WTC11 (cell line): Measurements from ENCODE around the gene RGS17. TPM values are rescaled to one million over a fixed set of nuclear protein-coding genes. Genes with fewer than 3 reads are reported as not detected.

ENCODE experiments used
- ATAC-seq: fragments of 200-7000 bp; cut with Tn5 transposase; 2 replicates; pipeline ENCODE4 v1.10.0; 2021; ENCODE audit warnings: mild to moderate bottlenecking, moderate library complexity
- CTCF ChIA-PET: fragments of 300-600 bp; sonication (Branson Sonifier 250); formaldehyde crosslinking; loops from one replicate; lab custom pipeline; 2021; ENCODE audit warnings: antibody characterized with exemption; lab: Charles Lee
- POLR2A ChIA-PET: fragments of 350-600 bp; sonication (Branson Sonifier 250); formaldehyde crosslinking; loops from one replicate; lab custom pipeline; 2021; ENCODE audit warnings: antibody characterized with exemption; lab: Charles Lee
- DNase-seq: peaks from one replicate; pipeline ENCODE4 v3.0.0; 2021; ENCODE audit warnings: low spot score
- H3K27ac Mint-ChIP-seq: 2 replicates; pipeline ENCODE4 v1.8.0; 2021; ENCODE audit warnings: mixed read lengths
- H3K27me3 Mint-ChIP-seq: 2 replicates; pipeline ENCODE4 v1.8.0; 2021; ENCODE audit warnings: low read depth, mild to moderate bottlenecking, moderate library complexity, mixed read lengths
- H3K36me3 Mint-ChIP-seq: 2 replicates; pipeline ENCODE4 v1.8.0; 2021; ENCODE audit warnings: mixed read lengths
- H3K4me1 Mint-ChIP-seq: 2 replicates; pipeline ENCODE4 v1.8.0; 2022; ENCODE audit warnings: mixed read lengths
- H3K4me3 Mint-ChIP-seq: 2 replicates; pipeline ENCODE4 v1.8.0; 2021; ENCODE audit warnings: mild to moderate bottlenecking, moderate library complexity, mixed read lengths
- H3K9me3 Mint-ChIP-seq: 2 replicates; pipeline ENCODE4 v1.8.0; 2021; ENCODE audit warnings: mixed read lengths
- AFF4 ChIP-seq: sonication (generic); formaldehyde crosslinking; IDR thresholded peaks from 2 replicates; pipeline ENCODE4 v1.8.1; 2023; ENCODE audit warnings: mild to moderate bottlenecking, missing genetic modification reagents, borderline replicate concordance
- ARID4B ChIP-seq: sonication (generic); formaldehyde crosslinking; IDR thresholded peaks from 2 replicates; pipeline ENCODE4 v1.8.0; 2023; ENCODE audit warnings: missing genetic modification reagents, mild to moderate bottlenecking, borderline replicate concordance
- CREM ChIP-seq: sonication (generic); formaldehyde crosslinking; IDR thresholded peaks from 2 replicates; pipeline ENCODE4 v1.8.1; 2022; ENCODE audit warnings: mild to moderate bottlenecking, missing genetic modification reagents, moderate library complexity
- E2F4 ChIP-seq: sonication (generic); formaldehyde crosslinking; IDR thresholded peaks from 2 replicates; pipeline ENCODE4 v1.8.1; 2022; ENCODE audit warnings: low read depth, mild to moderate bottlenecking, moderate library complexity, missing genetic modification reagents, borderline replicate concordance
- FOXJ3 ChIP-seq: sonication (generic); formaldehyde crosslinking; IDR thresholded peaks from 2 replicates; pipeline ENCODE4 v1.9.0; 2021; ENCODE audit warnings: missing genetic modification reagents, mild to moderate bottlenecking, borderline replicate concordance
- IRF2 ChIP-seq: sonication (generic); formaldehyde crosslinking; IDR thresholded peaks from 2 replicates; pipeline ENCODE4 v1.8.0; 2022; ENCODE audit warnings: low read depth, missing genetic modification reagents, borderline replicate concordance
- PRDM15 ChIP-seq: sonication (generic); formaldehyde crosslinking; IDR thresholded peaks from 2 replicates; pipeline ENCODE4 v1.8.0; 2022; ENCODE audit warnings: missing genetic modification reagents
- SMAD4 ChIP-seq: sonication (generic); formaldehyde crosslinking; IDR thresholded peaks from 2 replicates; pipeline ENCODE4 v1.8.0; 2022; ENCODE audit warnings: mild to moderate bottlenecking, missing genetic modification reagents
- SP1 ChIP-seq: sonication (generic); formaldehyde crosslinking; conservative IDR thresholded peaks from 2 replicates; pipeline ENCODE4 v1.8.1; 2022; ENCODE audit warnings: missing genetic modification reagents
- TEAD4 ChIP-seq: sonication (generic); formaldehyde crosslinking; IDR thresholded peaks from 2 replicates; pipeline ENCODE4 v1.8.0; 2022; ENCODE audit warnings: mild to moderate bottlenecking, missing genetic modification reagents
- ZNF219 ChIP-seq: sonication (generic); formaldehyde crosslinking; IDR thresholded peaks from 2 replicates; pipeline ENCODE4 v1.8.0; 2023; ENCODE audit warnings: missing genetic modification reagents, mild to moderate bottlenecking, borderline replicate concordance
- ZNF281 ChIP-seq: sonication (generic); formaldehyde crosslinking; IDR thresholded peaks from 2 replicates; pipeline ENCODE4 v1.8.0; 2023; ENCODE audit warnings: mild to moderate bottlenecking, missing genetic modification reagents
- ZNF423 ChIP-seq: fragments of 250-450 bp; sonication (Bioruptor Pico); IDR thresholded peaks from 2 replicates; pipeline ENCODE4 v2.1.2; 2022; ENCODE audit warnings: mild to moderate bottlenecking, moderate library complexity
- ZNF425 ChIP-seq: fragments of 250-450 bp; sonication (Bioruptor Pico); conservative IDR thresholded peaks from 2 replicates; pipeline ENCODE4 v1.9.0; 2021; ENCODE audit warnings: mild to moderate bottlenecking
- ZSCAN18 ChIP-seq: fragments of 250-450 bp; sonication (Bioruptor Pico); IDR thresholded peaks from 2 replicates; pipeline ENCODE4 v2.1.2; 2022; ENCODE audit warnings: mild to moderate bottlenecking, moderate library complexity
- total RNA-seq: library from RNA; stranded (reverse); gene quantifications from 3 replicates; pipeline ENCODE4 v1.2.3, GENCODE V29; 2021

RGS17 gene
- total RNA-seq, 1 experiment from 2014 or later, result 9.3 TPM

GRCh38 chr6:152977556-152977955, 153.5 kb downstream of the RGS17 start:
- Mint-ChIP-seq H3K27ac (no peak overlapping the region), H3K36me3 (peaks cover 59% of the 10 kb centered on the region), H3K4me1 (peaks cover 52% of the 10 kb centered on the region), H3K27me3 (no peaks in the 10 kb centered on the region), H3K9me3 (no peaks in the 10 kb centered on the region), H3K4me3 (no peak overlapping the region; the same call in 1 of the 2 replicates)
- DNase-seq (no peak), ATAC-seq (no peak)
- POLR2A ChIA-PET, result no interaction called here
- CTCF ChIA-PET, result interaction anchor here (0.8 to 1.2 kb wide), 2 partner anchors 23 to 335 kb away, joined by 3 read pairs; no protein-coding TSS in a partner anchor
- TF ChIP-seq PRDM15 (CRISPR knock-in tag) (no peak), SMAD4 (no peak), ZSCAN18 (CRISPR knock-in tag) (no peak), ZNF281 (CRISPR knock-in tag) (no peak), FOXJ3 (CRISPR knock-in tag) (no peak), IRF2 (no peak), TEAD4 (CRISPR knock-in tag) (no peak), ARID4B (CRISPR knock-in tag) (no peak), ZNF219 (no peak)

GRCh38 chr6:152976749-152977148, 154.3 kb downstream of the RGS17 start:
- peaks cover 52% of the 10 kb centered on the region for H3K4me1 Mint-ChIP-seq
- TF ChIP-seq E2F4 (no peak), CREM (CRISPR knock-in tag) (no peak), AFF4 (CRISPR knock-in tag) (no peak), ZNF425 (CRISPR knock-in tag) (no peak), SP1 (CRISPR knock-in tag) (no peak), ZNF423 (CRISPR knock-in tag) (no peak)

More at GRCh38 chr6:152976749-152977148, 154.3 kb downstream of the RGS17 start:
- peaks cover 66% of the 10 kb centered on the region for H3K36me3 Mint-ChIP-seq
- no peaks in the 10 kb centered on the region for H3K9me3 Mint-ChIP-seq
- H3K27me3 Mint-ChIP-seq, result no peaks in the 10 kb centered on the region
- H3K4me3 Mint-ChIP-seq, result no peak overlapping the region
- no peak for ATAC-seq
- no peak for DNase-seq
- ChIA-PET POLR2A (no interaction called here), CTCF (interaction anchor here (1.2 kb wide), 1 partner anchor 334 kb away, joined by 3 read pairs; no protein-coding TSS in a partner anchor)
- H3K27ac Mint-ChIP-seq, result no peak overlapping the region
